Panc1 (cell line): ENCODE measurements around the gene BATF3.

ENCODE experiments used
- CTCF ChIP-seq: fragments of 450-650 bp; IDR thresholded peaks from 2 replicates; pipeline ENCODE4 v1.5.1; 2017; ENCODE audit warnings: mild to moderate bottlenecking
- POLR2AphosphoS5 ChIP-seq: IDR thresholded peaks from 2 replicates; pipeline ENCODE4 v1.6.1; 2012; ENCODE audit warnings: mild to moderate bottlenecking, low read depth, low read length, moderate library complexity
- TCF7L2 ChIP-seq: IDR thresholded peaks from 2 replicates; pipeline ENCODE4 v1.6.1; 2011; ENCODE audit warnings: mild to moderate bottlenecking, low read depth, low read length, inconsistent platforms
- TF ChIP-seq, protein P1 (sequence below), 2 experiments: IDR thresholded peaks; 2 replicates each; pipeline ENCODE4 v1.6.1; 2011 to 2012; ENCODE audit warnings: low read depth in 2 of 2, control low read depth in 1 of 2, low read length in 1 of 2, mild to moderate bottlenecking in 1 of 2, moderate library complexity in 1 of 2; ENCODE audit not compliant: insufficient read depth in 1 of 2

DNA sequence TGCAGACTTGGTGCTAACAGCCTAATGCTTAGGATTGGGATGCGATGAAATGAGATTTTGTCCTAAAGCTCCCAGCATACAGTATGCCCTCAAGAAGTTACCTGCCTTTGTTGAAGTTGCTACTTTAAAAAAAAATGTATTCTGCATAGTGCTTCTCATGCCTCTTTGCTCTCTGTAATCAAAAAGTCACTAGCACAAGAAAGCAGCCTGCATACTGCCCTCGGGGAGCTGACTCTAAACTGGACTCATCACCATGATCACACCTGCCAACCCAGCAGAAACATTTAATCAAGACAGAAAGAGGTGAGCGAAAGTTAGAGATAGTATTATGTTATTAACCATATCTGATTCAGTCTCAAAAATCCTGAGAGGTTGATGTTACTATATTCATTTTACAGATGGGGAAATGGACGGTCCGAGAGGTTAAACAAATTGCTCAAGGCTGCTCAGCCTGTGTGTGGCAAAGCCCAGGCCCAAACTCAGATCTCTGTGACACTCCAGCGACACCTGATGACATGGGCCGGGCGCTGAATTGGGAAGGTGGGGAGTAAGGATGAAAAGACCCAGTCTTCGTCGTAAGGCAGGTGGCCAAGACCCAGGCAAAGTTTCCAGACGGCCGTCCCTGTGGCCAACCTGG is 1.1 kb downstream of the BATF3 start:
- no peak for TF ChIP-seq CTCF
- TF ChIP-seq, protein P1, sequence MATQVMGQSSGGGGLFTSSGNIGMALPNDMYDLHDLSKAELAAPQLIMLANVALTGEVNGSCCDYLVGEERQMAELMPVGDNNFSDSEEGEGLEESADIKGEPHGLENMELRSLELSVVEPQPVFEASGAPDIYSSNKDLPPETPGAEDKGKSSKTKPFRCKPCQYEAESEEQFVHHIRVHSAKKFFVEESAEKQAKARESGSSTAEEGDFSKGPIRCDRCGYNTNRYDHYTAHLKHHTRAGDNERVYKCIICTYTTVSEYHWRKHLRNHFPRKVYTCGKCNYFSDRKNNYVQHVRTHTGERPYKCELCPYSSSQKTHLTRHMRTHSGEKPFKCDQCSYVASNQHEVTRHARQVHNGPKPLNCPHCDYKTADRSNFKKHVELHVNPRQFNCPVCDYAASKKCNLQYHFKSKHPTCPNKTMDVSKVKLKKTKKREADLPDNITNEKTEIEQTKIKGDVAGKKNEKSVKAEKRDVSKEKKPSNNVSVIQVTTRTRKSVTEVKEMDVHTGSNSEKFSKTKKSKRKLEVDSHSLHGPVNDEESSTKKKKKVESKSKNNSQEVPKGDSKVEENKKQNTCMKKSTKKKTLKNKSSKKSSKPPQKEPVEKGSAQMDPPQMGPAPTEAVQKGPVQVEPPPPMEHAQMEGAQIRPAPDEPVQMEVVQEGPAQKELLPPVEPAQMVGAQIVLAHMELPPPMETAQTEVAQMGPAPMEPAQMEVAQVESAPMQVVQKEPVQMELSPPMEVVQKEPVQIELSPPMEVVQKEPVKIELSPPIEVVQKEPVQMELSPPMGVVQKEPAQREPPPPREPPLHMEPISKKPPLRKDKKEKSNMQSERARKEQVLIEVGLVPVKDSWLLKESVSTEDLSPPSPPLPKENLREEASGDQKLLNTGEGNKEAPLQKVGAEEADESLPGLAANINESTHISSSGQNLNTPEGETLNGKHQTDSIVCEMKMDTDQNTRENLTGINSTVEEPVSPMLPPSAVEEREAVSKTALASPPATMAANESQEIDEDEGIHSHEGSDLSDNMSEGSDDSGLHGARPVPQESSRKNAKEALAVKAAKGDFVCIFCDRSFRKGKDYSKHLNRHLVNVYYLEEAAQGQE (IDR thresholded peaks at IDR 0.05; ENCODE audit: insufficient read depth in 1 of 2, low read depth in 2 of 2, low read length in 1 of 2), result no peak
- TF ChIP-seq POLR2AphosphoS5, result no peak
- TF ChIP-seq TCF7L2, result no peak
